Smooth muscle cell (in vitro differentiated cells): ENCODE measurements around the gene SLC8A3. TPM values are rescaled to one million over a fixed set of nuclear protein-coding genes. Genes with fewer than 3 reads are reported as not detected.
A peak's percentile ranks its signal among the peaks of the same experiment; 100 is the strongest.

Experiments used
- DNase-seq: peaks from one replicate; lab custom pipeline; 2025; ENCODE audit not compliant: unreplicated experiment; lab: John Stamatoyannopoulos, UW
- H2AFZ ChIP-seq: fragments of 200-600 bp; sonication (generic); 2 replicates; pipeline ENCODE4 v1.6.0; 2016; ENCODE audit warnings: antibody characterized with exemption, low read depth, mild to moderate bottlenecking
- H3F3A ChIP-seq: fragments of 200-600 bp; sonication (generic); 2 replicates; pipeline ENCODE4 v1.6.0; 2017; ENCODE audit warnings: antibody characterized with exemption, low read depth
- H3K27ac ChIP-seq: fragments of 200-600 bp; sonication (generic); 2 replicates; pipeline ENCODE4 v1.5.1; 2016; ENCODE audit warnings: low read depth, mild to moderate bottlenecking
- H3K27me3 ChIP-seq: fragments of 200-600 bp; sonication (generic); 2 replicates; pipeline ENCODE4 v1.6.1; 2016; ENCODE audit warnings: low read depth, mild to moderate bottlenecking
- H3K36me3 ChIP-seq: fragments of 200-600 bp; sonication (generic); 2 replicates; pipeline ENCODE4 v1.5.1; 2016; ENCODE audit warnings: low read depth
- H3K4me1 ChIP-seq: fragments of 200-600 bp; sonication (generic); 2 replicates; pipeline ENCODE4 v1.5.1; 2016; ENCODE audit warnings: low read depth
- H3K4me2 ChIP-seq: fragments of 200-600 bp; sonication (generic); 2 replicates; pipeline ENCODE4 v1.6.0; 2016; ENCODE audit warnings: mild to moderate bottlenecking
- H3K4me3 ChIP-seq: fragments of 200-600 bp; sonication (generic); 2 replicates; pipeline ENCODE4 v1.5.1; 2016; ENCODE audit warnings: mild to moderate bottlenecking
- H3K79me2 ChIP-seq: fragments of 200-600 bp; sonication (generic); 2 replicates; pipeline ENCODE4 v1.6.0; 2016; ENCODE audit warnings: low read depth, mild to moderate bottlenecking
- H3K9ac ChIP-seq: fragments of 200-600 bp; sonication (generic); 2 replicates; pipeline ENCODE4 v1.6.0; 2016; ENCODE audit warnings: low read depth
- H3K9me3 ChIP-seq: fragments of 200-600 bp; sonication (generic); replicated peaks from 2 replicates; pipeline ENCODE4 v1.5.1; 2016; ENCODE audit warnings: low read depth
- H4K20me1 ChIP-seq: fragments of 200-600 bp; sonication (generic); 2 replicates; pipeline ENCODE4 v1.6.0; 2016; ENCODE audit warnings: low read depth
- WGBS: methylation state at CpG from one replicate; pipeline ENCODE4 v1.1.7; 2016; ENCODE audit warnings: low lambda C conversion rate; 5-methylcytosine and 5-hydroxymethylcytosine counted together
- polyA plus RNA-seq: library from polyadenylated mRNA; unstranded; fragments of >200 nt; fragmentation: Nextera tagmentation; extraction: Ambion mirVana; gene quantifications from 2 replicates; pipeline ENCODE4 v1.2.1, GENCODE V29; 2016
- total RNA-seq: library from RNA; depleted of rRNA; stranded (reverse); fragments of >200 nt; gene quantifications from 2 replicates; pipeline ENCODE4 v1.2.3, GENCODE V29; 2014
- TF ChIP-seq, protein P1 (sequence below): fragments of 200-600 bp; sonication (generic); IDR thresholded peaks from 2 replicates; pipeline ENCODE4 v1.5.1; 2017; ENCODE audit warnings: borderline replicate concordance, mild to moderate bottlenecking, antibody characterized with exemption; ENCODE audit not compliant: insufficient read depth, poor library complexity, severe bottlenecking

The SLC8A3 gene
- total and polyA plus RNA-seq, 2 experiments from 2014 or later, result not detected

GRCh38 chr14:70087380-70087697, 101.4 kb downstream of the SLC8A3 start:
- TF ChIP-seq, protein P1, sequence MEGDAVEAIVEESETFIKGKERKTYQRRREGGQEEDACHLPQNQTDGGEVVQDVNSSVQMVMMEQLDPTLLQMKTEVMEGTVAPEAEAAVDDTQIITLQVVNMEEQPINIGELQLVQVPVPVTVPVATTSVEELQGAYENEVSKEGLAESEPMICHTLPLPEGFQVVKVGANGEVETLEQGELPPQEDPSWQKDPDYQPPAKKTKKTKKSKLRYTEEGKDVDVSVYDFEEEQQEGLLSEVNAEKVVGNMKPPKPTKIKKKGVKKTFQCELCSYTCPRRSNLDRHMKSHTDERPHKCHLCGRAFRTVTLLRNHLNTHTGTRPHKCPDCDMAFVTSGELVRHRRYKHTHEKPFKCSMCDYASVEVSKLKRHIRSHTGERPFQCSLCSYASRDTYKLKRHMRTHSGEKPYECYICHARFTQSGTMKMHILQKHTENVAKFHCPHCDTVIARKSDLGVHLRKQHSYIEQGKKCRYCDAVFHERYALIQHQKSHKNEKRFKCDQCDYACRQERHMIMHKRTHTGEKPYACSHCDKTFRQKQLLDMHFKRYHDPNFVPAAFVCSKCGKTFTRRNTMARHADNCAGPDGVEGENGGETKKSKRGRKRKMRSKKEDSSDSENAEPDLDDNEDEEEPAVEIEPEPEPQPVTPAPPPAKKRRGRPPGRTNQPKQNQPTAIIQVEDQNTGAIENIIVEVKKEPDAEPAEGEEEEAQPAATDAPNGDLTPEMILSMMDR, result no peak
- Histone ChIP-seq H3K9me3 (no peaks in the 10 kb centered on the region), H4K20me1 (no peaks in the 10 kb centered on the region), H2AFZ (no peak overlapping the region), H3K4me3 (no peak overlapping the region), H3K27me3 (peaks cover 68% of the 10 kb centered on the region), H3K4me2 (no peak overlapping the region), H3F3A (no peaks in the 10 kb centered on the region), H3K36me3 (no peaks in the 10 kb centered on the region), H3K27ac (no peak overlapping the region), H3K79me2 (no peaks in the 10 kb centered on the region), H3K4me1 (no peaks in the 10 kb centered on the region), H3K9ac (no peak overlapping the region)
- no peak for DNase-seq
- 21% methylated on average over 2 of the region's 2 CpGs for WGBS

DNA sequence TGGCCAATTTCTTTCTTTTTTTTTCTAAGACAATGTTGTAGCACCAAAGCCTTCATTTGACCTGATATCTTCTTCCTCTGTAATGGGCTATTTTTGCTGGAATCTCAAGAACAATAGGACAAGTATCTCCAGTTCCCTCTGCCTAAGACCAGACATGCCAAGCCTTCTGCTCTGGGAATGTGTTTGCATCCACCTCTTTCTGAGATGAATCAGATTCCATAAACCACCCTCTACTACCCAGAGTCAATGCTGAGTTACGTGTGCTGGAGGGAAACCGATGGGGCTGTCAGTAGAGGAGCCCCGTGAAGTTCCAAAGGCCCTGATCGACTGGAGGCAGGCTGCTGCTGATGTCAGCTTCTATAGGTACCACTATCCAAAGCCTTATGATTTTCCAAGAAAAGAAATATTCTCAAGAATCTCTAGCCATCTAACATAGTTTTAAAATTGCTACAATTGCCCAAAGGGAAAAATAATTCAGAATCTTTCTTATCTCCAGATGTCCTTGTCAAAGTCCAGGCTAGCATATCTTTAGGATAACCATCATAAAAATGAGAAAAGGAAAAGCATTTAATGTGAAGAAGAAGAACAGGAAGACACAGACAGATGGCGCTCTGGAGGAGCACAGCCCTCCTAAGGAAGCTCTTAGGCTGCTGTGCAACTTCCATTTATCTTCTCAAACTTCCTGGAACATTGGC, 101.9 kb downstream of the SLC8A3 start:
- no peaks in the 10 kb centered on the region for H4K20me1 ChIP-seq
- no peaks in the 10 kb centered on the region for H3F3A ChIP-seq
- H3K4me1 ChIP-seq, result no peaks in the 10 kb centered on the region
- TF ChIP-seq, protein P1, result peak; percentile 56
- H3K27me3 ChIP-seq, result peaks cover 65% of the 10 kb centered on the region
- no peaks in the 10 kb centered on the region for H3K9me3 ChIP-seq
- no peak overlapping the region for H3K9ac ChIP-seq
- H2AFZ ChIP-seq, result no peak overlapping the region
- no peaks in the 10 kb centered on the region for H3K36me3 ChIP-seq
- DNase-seq, result no peak
- H3K27ac ChIP-seq, result no peak overlapping the region
- no peaks in the 10 kb centered on the region for H3K79me2 ChIP-seq
- no peak overlapping the region for H3K4me2 ChIP-seq
- WGBS, result 38% methylated on average over 5 of the region's 5 CpGs
- no peak overlapping the region for H3K4me3 ChIP-seq

DNA sequence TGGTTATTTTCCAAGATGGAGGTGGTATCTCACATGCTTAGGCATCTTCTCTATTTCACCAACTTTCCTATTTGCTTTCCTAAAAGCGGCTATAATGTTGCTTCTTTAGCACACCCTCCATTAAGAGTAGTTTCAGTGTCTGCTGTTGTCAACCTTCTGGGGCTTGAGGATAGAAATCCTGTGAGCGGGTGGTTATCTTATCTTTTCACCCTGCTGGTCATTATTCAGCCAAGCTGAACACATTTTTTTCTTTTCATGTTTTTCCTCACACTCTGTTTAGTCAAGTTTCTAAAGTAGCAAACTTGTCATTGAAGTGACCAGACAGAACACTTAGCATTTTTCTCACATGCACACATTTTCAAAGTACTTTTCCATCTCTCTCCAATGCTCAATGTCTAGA, 104.5 kb downstream of the SLC8A3 start:
- H3F3A ChIP-seq, result no peaks in the 10 kb centered on the region
- WGBS, result 57% methylated on average over 2 of the region's 2 CpGs
- no peak overlapping the region for H3K9ac ChIP-seq
- no peaks in the 10 kb centered on the region for H4K20me1 ChIP-seq
- H3K4me1 ChIP-seq, result no peaks in the 10 kb centered on the region
- H3K27ac ChIP-seq, result no peak overlapping the region
- no peaks in the 10 kb centered on the region for H3K9me3 ChIP-seq
- H3K4me3 ChIP-seq, result no peak overlapping the region
- no peak overlapping the region for H3K4me2 ChIP-seq
- no peak for DNase-seq
- TF ChIP-seq, protein P1, result no peak
- H3K36me3 ChIP-seq, result no peaks in the 10 kb centered on the region
- no peaks in the 10 kb centered on the region for H3K79me2 ChIP-seq
- peaks cover 55% of the 10 kb centered on the region for H3K27me3 ChIP-seq
- H2AFZ ChIP-seq, result no peak overlapping the region

GRCh38 chr14:70082394-70082793, 106.4 kb downstream of the SLC8A3 start:
- Histone ChIP-seq H3K27ac (no peak overlapping the region), H3K9me3 (no peaks in the 10 kb centered on the region), H3K4me1 (no peaks in the 10 kb centered on the region), H2AFZ (no peak overlapping the region), H4K20me1 (no peaks in the 10 kb centered on the region), H3K36me3 (no peaks in the 10 kb centered on the region), H3K4me3 (no peak overlapping the region), H3F3A (no peaks in the 10 kb centered on the region), H3K27me3 (peaks cover 50% of the 10 kb centered on the region), H3K79me2 (no peaks in the 10 kb centered on the region), H3K9ac (no peak overlapping the region), H3K4me2 (no peak overlapping the region)
- 69% methylated on average over 2 of the region's 2 CpGs for WGBS
- TF ChIP-seq, protein P1, result no peak
- no peak for DNase-seq
